Measurements from ENCODE around the gene KCP. TPM values are rescaled to one million over a fixed set of nuclear protein-coding genes. Genes with fewer than 3 reads are reported as not detected.

The KCP gene
- total RNA-seq, 1 experiment from 2014 or later: 5.3 TPM

- H3K18ac ChIP-seq (ENCODE audit: insufficient read length, low read depth, low read length): no peak overlapping the region
- H3K9me3 ChIP-seq (ENCODE audit: control insufficient read depth, low read depth, low read length): no peaks in the 10 kb centered on the region
- H4K20me1 ChIP-seq (ENCODE audit: control insufficient read depth, insufficient read depth, insufficient read length): no peaks in the 10 kb centered on the region
- peaks cover 5% of the 10 kb centered on the region for H3K4me1 ChIP-seq (ENCODE audit: insufficient read depth, low read length)
- H2BK12ac ChIP-seq (ENCODE audit: insufficient read length, low read depth, low read length): no peak overlapping the region
- H3K4ac ChIP-seq (ENCODE audit: low read depth, low read length): no peak overlapping the region
- Mint-ChIP-seq H3K27ac (no peak overlapping the region), H3K9me3 (no peaks in the 10 kb centered on the region), H3K36me3 (ENCODE audit: insufficient read depth in 1 of 3, low read depth in 3 of 3) (peaks cover 21 to 76% (median 73%) of the 10 kb centered on the region in 3 experiments), H3K4me1 (peaks cover 31 to 33% of the 10 kb centered on the region in 2 experiments), H3K27me3 (ENCODE audit: low read depth) (no peaks in the 10 kb centered on the region), H3K4me3 (no peak overlapping the region)
- H3K56ac ChIP-seq (ENCODE audit: insufficient read length, low read depth, low read length): no peak overlapping the region
- no peak overlapping the region for H2BK5ac ChIP-seq (ENCODE audit: insufficient read length, low read length)
- H3K27me3 ChIP-seq (ENCODE audit: insufficient read depth, low read length): no peaks in the 10 kb centered on the region
- no peaks in the 10 kb centered on the region for H3K79me2 ChIP-seq (ENCODE audit: insufficient read depth, low read length)
- no peak overlapping the region for H2AFZ ChIP-seq (ENCODE audit: low read length)
- H3K4me2 ChIP-seq (ENCODE audit: insufficient read depth, insufficient read length, low read length): no peak overlapping the region
- H4K5ac ChIP-seq (ENCODE audit: insufficient read length, low read depth, low read length): no peak overlapping the region
- H3K9ac ChIP-seq (ENCODE audit: extremely low read depth, insufficient read length, low read length): no peak overlapping the region
- no peak overlapping the region for H4K91ac ChIP-seq (ENCODE audit: insufficient read length, low read depth, low read length)
- no peak overlapping the region for H2BK120ac ChIP-seq (ENCODE audit: low read depth, low read length, poor library complexity, severe bottlenecking)
- no peak overlapping the region; the same call in 1 of the 2 replicates for H3K14ac ChIP-seq (ENCODE audit: insufficient read depth, low read length)
- no peaks in the 10 kb centered on the region for H3K23me2 ChIP-seq (ENCODE audit: insufficient read length, low read depth, low read length, poor library complexity, severe bottlenecking)
- no peaks in the 10 kb centered on the region for H3K79me1 ChIP-seq (ENCODE audit: insufficient read depth, low read depth, low read length, poor library complexity, severe bottlenecking)
- no peak for DNase-seq
- no peak overlapping the region for H3K27ac ChIP-seq (ENCODE audit: insufficient read length, low read depth, low read length)
- H3T11ph ChIP-seq (ENCODE audit: low read length): no peak overlapping the region
- H2BK20ac ChIP-seq (ENCODE audit: low read depth, low read length, poor library complexity, severe bottlenecking): no peak overlapping the region
- no peak for TF ChIP-seq CTCF (conservative IDR thresholded peaks at IDR 0.05)
- H2AK5ac ChIP-seq (ENCODE audit: insufficient read length, low read length): no peak overlapping the region
- no peak overlapping the region for H3K23ac ChIP-seq (ENCODE audit: insufficient read length, low read depth, low read length)
- no peak overlapping the region for H2BK15ac ChIP-seq (ENCODE audit: low read depth, low read length)
- no peak overlapping the region for H4K8ac ChIP-seq (replicated peaks; ENCODE audit: insufficient read length, low read depth, low read length)
Observed at GRCh38 chr7:128955981-128956380, 45.5 kb upstream of the KCP start.
